Measurements from ENCODE around the gene KCNJ10.

DNA sequence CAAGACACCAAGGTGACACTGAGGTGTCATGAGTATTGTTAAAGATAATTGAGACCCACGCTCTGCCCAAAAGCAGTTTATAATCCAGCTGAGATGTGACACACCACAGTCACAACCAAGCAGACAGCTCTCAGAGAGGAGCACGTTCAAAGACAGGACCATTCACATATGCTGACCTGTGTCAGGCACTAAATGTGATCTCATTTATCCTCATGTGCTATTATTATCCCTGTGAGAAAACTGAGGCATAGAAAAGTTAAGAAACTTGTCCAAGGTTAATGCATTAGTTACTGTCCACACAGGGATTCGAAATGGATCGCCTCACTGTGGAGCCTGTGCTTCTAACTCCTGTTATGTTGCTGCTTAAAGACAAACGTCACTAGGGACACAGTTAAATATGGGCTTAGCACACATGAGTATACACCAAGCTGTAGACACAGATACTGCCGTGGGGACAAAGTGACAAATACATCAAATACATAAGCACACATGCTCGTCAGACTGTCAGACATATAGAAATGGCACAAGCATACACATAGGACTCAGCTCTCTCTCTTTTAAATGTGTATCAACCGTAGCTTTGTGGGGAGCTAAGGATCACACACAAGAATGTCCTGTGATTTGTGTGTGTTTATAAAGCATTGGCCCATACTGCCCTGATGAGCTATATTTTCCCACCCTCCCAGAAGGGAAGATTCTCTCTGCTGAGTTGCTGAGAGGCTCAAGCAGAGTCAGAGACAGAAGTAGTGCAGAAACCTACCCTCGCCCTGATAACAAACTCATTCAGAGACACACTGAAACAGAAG, 32.0 kb upstream of the KCNJ10 start:
- TF ChIP-seq ZNF626 (tag by site-specific recombination; IDR thresholded peaks at IDR 0.05) = no peak
- no peak for TF ChIP-seq RBAK (tag by site-specific recombination; IDR thresholded peaks at IDR 0.05)
- TF ChIP-seq, protein P1, sequence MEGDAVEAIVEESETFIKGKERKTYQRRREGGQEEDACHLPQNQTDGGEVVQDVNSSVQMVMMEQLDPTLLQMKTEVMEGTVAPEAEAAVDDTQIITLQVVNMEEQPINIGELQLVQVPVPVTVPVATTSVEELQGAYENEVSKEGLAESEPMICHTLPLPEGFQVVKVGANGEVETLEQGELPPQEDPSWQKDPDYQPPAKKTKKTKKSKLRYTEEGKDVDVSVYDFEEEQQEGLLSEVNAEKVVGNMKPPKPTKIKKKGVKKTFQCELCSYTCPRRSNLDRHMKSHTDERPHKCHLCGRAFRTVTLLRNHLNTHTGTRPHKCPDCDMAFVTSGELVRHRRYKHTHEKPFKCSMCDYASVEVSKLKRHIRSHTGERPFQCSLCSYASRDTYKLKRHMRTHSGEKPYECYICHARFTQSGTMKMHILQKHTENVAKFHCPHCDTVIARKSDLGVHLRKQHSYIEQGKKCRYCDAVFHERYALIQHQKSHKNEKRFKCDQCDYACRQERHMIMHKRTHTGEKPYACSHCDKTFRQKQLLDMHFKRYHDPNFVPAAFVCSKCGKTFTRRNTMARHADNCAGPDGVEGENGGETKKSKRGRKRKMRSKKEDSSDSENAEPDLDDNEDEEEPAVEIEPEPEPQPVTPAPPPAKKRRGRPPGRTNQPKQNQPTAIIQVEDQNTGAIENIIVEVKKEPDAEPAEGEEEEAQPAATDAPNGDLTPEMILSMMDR (tag by site-specific recombination; IDR thresholded peaks at IDR 0.05) = no peak
- TF ChIP-seq PRDM1 (tag by site-specific recombination; IDR thresholded peaks at IDR 0.05) = no peak
- TF ChIP-seq ZNF146 (tag by site-specific recombination; IDR thresholded peaks at IDR 0.05) = no peak
- no peak for TF ChIP-seq ZFP69B (tag by site-specific recombination; IDR thresholded peaks at IDR 0.05)
- no peak for TF ChIP-seq ZNF274 (IDR thresholded peaks at IDR 0.05; ENCODE audit: low read length)
- TF ChIP-seq ZNF274 (tag by site-specific recombination; IDR thresholded peaks at IDR 0.05; ENCODE audit: borderline replicate concordance) = no peak
- no peak for TF ChIP-seq SP2 (tag by site-specific recombination; IDR thresholded peaks at IDR 0.05)
- no peak for TF ChIP-seq ZNF529 (tag by site-specific recombination; IDR thresholded peaks at IDR 0.05; ENCODE audit: insufficient replicate concordance)
- TF ChIP-seq, protein P2, sequence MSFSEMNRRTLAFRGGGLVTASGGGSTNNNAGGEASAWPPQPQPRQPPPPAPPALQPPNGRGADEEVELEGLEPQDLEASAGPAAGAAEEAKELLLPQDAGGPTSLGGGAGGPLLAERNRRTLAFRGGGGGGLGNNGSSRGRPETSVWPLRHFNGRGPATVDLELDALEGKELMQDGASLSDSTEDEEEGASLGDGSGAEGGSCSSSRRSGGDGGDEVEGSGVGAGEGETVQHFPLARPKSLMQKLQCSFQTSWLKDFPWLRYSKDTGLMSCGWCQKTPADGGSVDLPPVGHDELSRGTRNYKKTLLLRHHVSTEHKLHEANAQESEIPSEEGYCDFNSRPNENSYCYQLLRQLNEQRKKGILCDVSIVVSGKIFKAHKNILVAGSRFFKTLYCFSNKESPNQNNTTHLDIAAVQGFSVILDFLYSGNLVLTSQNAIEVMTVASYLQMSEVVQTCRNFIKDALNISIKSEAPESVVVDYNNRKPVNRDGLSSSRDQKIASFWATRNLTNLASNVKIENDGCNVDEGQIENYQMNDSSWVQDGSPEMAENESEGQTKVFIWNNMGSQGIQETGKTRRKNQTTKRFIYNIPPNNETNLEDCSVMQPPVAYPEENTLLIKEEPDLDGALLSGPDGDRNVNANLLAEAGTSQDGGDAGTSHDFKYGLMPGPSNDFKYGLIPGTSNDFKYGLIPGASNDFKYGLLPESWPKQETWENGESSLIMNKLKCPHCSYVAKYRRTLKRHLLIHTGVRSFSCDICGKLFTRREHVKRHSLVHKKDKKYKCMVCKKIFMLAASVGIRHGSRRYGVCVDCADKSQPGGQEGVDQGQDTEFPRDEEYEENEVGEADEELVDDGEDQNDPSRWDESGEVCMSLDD (tag by site-specific recombination; IDR thresholded peaks at IDR 0.05) = no peak
- TF ChIP-seq ZNF266 (tag by site-specific recombination; IDR thresholded peaks at IDR 0.05; ENCODE audit: low read depth) = no peak
